ENCODE results near the gene TFRC.
"Not testable (repeated sequence)": the region's sequence is repeated elsewhere in the genome, so short reads cannot be mapped to it uniquely, and the experiment has no call there.

The TFRC gene

GRCh38 chr3:196047391-196048030 is 34.4 kb downstream of the TFRC start:
- DNase-seq, result no peak

DNA sequence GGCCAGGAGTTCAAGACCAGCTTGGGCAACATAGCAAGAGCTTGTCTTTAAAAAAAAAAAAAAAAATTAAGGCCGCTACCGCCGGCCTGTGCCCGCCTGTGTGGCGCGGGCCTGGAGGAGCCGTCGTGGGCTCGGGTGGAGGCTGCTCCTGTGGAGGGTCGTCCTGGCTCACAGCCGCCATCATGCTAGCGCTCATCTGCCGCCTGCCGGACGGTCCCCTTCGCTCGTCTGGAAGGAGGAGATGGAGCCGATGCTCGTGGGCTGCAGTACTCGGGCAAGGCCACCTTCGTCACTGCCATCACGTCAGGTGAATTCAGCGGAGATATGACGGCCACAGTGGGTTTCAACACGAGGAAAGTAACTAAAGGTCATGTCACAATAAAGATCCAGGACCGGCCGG is 37.4 kb downstream of the TFRC start:
- no peak for DNase-seq

DNA sequence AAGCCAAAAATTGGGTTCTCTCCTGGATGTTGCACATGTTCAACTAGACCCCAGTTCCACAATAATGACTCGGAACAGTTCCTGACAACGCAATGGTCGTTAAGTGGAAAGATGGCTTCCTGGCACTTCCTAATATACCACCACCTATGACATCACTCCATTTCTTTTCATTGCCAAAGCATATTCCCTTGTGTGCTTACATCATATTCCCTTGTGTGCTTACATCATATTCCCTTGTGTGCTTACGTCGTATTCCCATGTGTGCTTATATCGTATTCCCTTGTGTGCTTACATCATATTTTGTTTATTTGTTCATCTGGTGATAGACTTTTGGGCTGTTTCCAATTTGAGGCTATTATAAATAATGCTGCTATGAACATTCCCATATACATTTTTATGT is 39.2 kb downstream of the TFRC start:
- no peak for DNase-seq

- DNase-seq, result no peak
These were observed 42.5 kb downstream of the TFRC start for GRCh38 chr3:196039359-196039758.

- DNase-seq, result not testable (repeated sequence)
These were observed 55.8 kb downstream of the TFRC start for GRCh38 chr3:196026059-196026458.

DNA sequence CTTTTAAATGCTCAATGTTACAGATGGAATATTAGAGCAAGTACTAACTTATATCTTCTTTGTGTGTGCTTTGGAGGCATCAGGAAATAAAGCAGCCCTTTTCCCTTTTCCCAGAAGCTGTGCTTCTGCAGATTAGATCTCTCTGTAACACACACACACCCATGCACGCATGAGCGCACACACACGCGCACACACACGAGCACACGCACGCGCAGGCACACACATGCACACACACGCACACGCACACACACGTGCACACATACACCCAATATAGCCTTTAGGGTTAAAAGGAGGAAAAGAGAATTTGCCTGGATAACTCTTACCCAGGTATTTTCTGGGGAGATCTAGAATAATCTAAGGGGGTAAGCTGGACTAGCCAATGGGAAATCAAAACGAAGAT is 56.9 kb downstream of the TFRC start:
- no peak for DNase-seq

DNA sequence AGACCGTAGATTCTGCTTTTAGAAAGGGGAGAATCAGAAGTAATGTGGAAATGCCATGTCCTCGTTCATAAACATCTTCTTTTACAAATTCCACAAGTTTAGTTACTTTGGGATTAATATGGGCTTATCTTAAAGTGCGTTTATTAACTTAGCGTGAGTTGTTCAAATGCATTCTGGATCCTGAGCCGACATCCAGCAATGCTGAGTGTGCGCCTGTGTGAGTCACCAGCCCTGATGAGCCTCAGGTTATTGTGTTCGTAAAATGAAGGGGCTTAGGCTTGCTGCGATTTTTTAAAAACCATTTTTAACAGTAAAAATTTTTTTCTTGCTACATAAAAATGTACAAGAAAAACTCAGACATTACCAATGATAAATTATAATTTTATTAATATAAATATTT is 57.9 kb downstream of the TFRC start:
- no peak for DNase-seq

DNA sequence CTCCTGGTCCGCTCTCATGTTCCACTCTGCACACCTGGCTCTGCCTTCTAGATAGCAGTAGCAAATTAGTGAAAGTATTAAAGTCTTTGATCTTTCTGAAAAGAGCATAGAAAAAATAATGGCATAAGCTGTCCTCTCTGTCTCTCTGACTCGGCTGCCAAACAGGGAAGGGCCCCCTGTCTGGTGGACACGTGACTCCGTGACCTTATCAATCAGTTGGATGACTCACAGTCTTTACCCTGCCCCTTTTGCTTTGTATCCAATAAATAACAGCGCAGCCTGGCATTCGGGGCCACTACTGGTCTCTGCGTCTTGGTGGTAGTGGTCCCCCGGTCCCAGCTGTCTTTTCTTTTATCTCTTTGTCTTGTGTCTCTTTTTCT is 59.4 kb downstream of the TFRC start:
- DNase-seq, result not testable (repeated sequence)

DNA sequence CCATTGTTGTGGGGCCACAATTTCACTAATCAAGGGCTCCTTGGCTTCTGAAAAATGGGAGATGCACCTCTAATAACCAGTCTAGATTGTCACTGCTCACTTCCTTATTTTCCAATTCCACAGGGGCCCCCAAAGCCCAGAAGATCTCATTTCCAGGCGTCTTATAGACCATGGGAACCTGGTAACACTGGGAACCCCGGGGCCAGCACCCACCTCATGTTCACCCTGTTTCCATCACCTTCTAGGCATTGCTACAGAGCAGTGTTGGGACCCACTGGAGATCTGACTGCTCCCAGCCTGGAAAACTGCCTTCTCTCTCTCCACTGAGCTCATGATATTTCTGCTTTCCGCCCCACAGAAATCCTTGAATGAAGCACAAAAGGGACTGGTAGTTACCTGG is 61.5 kb downstream of the TFRC start:
- no peak for DNase-seq

- not testable (repeated sequence) for DNase-seq
These were observed 62.3 kb downstream of the TFRC start for GRCh38 chr3:196019576-196019975.

DNA sequence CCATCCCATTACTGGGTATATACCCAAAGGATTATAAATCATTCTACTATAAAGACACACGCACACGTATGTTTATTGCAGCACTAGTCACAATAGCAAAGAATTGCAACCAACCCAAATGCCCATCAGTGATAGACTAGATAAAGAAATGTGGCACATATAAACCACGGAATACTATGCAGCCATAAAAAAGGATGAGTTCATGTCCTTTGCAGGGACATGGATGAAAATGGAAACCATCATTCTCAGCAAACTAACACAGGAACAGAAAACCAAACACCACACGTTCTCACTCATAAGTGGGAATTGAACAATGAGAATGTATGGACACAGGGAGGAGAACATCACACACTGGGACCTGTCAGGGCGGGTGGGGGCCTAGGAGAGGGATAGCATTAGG is 63.7 kb downstream of the TFRC start:
- DNase-seq, result not testable (repeated sequence)

DNA sequence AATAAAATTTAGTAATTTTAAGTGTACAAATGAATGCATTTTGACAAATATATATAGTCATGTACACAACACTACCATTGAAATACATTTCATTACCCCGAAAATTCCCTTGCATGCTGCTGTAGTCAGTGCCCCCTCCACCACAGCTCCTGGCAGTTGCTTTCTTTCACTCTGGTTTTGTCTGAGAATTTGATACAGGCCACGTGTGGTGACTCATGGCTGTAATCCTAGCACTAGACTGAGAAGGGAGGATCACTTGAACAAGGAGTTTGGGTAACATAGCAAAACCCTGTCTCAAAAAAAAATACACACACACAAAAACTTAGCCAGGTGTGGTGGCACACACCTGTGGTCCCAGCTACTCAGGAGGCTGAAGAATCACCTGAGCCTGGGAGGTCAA is 65.4 kb downstream of the TFRC start:
- no peak for DNase-seq

DNA sequence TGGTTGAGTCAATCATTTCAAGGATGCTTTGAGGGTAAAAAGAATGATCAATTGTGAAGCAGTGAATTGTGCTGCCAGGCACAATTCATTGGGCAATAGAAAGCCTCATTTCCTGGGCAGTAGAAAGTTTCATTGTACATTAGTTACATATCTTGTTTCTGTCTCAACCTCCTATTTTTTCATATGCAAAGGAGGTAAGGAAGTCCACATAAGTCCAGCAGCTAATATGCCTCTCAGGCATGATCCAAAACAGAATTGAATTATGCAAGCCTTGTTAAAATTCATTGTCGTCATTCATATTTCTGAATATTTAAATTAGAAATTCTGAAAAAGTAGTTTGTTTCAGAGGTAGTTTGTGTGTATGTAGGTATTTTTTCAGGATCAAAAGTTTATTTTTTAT is 65.8 kb downstream of the TFRC start:
- no peak for DNase-seq

DNA sequence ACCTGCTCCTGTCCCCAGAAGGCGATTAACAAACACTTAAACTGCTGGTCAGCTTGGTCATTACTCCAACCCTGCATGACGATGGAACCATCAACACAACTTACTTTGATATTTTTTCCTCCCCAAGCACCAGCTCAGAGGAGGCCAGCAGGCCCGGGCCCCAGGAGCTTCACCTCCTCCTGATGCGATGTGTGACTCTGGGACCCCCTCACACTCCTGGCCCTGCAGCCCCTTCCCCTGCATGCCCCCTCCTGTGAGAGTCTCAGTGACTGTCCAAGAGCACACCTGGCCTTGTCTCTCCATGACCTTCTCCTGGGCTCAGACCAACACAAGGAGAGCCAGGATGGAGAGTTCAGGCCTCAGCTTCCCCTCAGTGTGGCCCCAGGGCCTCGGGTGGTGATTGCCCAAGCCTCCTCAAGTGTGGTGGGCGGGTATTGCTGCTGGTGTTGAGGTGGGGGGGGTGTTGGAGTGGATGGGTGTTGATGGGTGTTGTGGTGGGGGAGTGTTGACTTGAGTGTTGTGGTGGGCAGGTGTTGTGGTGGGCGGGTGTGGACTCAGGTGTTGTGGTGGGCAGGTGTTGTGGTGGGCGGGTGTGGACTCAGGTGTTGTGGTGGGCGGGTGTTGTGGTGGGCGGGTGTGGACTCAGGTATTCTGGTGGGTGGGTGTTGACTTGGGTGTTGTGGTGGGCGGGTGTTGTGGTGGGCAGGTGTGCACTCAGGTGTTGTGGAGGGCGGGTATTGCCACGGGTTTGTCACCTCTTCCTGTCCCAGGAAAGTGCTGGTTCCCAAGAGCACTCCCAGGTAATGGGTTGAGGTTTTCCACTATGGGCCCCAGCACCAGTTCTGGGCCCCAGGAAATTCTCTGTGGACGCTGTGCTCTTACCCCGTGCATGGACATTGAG is 68.1 kb downstream of the TFRC start:
- DNase-seq, result no peak

GRCh38 chr3:196012941-196013476 is 68.9 kb downstream of the TFRC start:
- no peak for DNase-seq

- no peak for DNase-seq
These were observed 69.4 kb downstream of the TFRC start for GRCh38 chr3:196012481-196012880.

DNA sequence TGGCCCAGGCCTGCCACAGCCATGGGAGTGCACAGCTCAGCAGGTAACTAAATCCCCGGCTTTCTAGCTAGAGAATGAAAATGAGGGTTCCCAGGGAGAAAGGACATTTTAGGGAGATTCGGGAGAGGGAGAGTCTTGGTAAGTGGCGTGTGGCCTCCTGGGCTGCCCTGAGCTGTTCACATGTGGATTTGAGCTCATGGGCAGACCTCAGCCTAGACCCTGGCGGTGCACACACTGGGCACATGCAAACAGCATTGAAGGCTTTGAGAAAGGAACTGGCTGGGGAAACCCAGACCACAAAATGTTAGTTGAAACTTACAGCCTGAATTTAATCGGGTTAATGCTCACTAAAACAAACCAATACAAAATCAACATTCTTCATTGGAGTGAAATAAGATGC is 72.4 kb downstream of the TFRC start:
- no peak for DNase-seq

- DNase-seq, result no peak
These were observed 73.0 kb downstream of the TFRC start for GRCh38 chr3:196008929-196009328.

GRCh38 chr3:196008387-196008786 is 73.5 kb downstream of the TFRC start:
- no peak for DNase-seq

DNA sequence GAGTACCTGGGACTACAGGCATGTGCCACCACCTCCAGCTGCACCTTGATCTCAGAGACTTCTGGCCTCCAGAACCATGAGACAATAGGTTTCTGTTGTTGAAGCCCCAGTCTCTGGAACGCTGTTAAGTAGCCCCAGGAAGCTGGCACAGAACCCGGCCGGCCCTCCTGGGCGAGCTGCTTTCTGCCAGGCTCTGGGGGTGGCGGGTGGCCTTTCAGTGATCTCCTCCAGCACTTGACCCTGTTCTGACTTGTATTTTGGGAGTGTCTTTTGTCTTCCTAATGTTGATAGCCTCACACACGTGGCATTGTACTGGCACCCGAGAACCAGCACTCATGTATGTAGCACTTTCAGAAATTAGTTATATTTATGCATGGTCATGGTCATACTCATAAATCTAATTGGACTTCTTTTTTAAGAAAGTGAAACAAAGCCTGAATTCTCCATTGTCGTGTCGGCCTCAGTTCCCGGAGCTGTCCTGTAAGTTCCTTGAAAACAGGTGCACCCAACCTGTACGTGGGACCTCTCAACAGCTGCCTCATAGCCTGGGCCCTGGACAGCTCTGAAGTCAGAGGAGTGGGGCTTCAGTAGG is 74.0 kb downstream of the TFRC start:
- no peak for DNase-seq

DNA sequence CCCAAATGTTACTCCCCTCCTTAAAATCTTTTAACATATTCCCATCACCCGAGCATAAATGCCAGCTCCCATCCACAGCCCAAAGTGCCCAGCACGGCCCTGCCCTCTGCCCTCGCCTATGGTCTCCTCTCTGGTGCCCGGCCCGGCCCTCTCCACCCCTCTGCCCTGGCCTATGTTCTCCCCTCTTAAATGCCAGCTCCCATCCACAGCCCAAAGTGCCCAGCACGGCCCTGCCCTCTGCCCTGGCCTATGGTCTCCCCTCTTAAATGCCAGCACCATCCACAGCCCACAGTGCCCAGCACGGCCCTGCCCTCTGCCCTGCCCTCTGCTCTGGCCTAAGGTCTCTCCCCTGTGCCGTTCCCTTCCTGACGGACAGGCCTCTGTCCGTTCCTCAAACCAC is 76.6 kb downstream of the TFRC start:
- DNase-seq, result not testable (repeated sequence)

GRCh38 chr3:196004359-196005052 is 77.4 kb downstream of the TFRC start:
- not testable (repeated sequence) for DNase-seq

GRCh38 chr3:196003611-196004010 is 78.3 kb downstream of the TFRC start:
- no peak for DNase-seq

All from CD4-positive, alpha-beta T cell treated with Interferon gamma for 1 hour (primary cell).